HG03064 (cell line): Measurements from ENCODE around the gene PLXNA1.
A peak's percentile ranks its signal among the peaks of the same experiment; 100 is the strongest.

Experiments used
- ATAC-seq: cut with Tn5 transposase; IDR thresholded peaks from one replicate; pipeline ENCODE4 v1.9.1; 2021; ENCODE audit warnings: low read depth; ENCODE audit not compliant: unreplicated experiment

PLXNA1 gene

GRCh38 chr3:126982471-126983175 is at the start of gene PLXNA1:
TSS of gene PLXNA1 (plus strand) at chr3:126983115. CDS start at chr3:126988594, 5,479 bp downstream.
- ATAC-seq, result peak; percentile 41

DNA sequence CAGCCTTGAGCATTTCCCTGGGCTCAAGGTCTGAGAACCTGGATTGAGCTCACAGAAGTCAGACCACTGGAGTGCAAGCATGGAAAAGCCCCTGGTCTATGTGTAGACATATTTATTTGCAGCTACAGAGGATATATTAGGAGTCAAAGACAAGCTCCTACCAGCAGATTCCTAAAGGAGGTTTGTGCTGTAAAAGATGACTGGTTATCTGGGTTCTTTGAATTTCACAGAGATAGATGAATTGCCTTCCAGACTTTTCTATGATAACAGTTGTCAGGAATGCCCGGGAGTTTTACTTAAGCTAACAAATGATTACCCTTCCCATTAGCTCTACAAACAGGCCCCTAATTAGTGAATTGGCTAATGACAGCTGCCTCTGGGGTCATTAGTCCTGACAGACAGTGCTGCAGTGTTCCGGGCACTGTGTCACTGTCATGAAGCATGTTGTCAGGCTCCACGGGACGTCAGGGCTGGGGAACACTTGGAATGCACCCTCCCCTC is 48.8 kb upstream of the PLXNA1 start:
- ATAC-seq, result no peak

- ATAC-seq, result no peak
These were observed 47.9 kb upstream of the PLXNA1 start for GRCh38 chr3:126934991-126935390.

DNA sequence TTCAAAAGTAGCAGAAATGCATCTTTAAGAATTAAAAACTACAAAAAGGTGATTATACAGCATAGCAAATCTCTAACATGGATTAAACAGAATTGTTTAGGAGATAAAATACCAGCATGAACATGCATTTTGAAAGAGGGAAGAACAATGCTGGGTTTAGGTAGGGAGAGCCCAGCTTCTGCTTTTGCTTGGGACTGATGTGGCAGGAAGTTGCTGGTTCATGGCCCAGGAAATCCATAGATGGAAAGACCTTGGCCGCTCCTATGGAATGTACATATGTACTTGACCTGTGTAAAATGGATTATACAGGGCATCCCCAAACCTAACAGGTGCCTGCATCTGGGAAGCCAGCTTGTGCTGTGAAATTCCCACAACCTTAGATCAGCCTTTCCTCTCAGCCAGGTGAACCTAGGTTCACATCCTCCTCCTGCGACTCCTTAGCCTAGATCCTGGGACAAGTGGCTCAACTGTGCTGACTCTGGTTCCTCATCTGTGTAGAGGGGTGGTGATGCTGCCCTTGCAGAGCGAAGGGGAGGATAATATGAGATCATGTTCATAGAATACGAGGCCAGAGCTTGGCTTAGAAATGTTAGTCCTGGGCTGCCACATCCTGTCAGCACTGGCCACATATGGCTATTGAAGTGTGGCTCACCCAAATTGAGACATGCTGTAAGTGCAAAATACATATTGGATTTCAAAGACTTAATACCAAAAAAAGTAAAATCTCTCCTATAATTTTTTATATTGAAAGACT is 47.0 kb upstream of the PLXNA1 start:
- no peak for ATAC-seq

DNA sequence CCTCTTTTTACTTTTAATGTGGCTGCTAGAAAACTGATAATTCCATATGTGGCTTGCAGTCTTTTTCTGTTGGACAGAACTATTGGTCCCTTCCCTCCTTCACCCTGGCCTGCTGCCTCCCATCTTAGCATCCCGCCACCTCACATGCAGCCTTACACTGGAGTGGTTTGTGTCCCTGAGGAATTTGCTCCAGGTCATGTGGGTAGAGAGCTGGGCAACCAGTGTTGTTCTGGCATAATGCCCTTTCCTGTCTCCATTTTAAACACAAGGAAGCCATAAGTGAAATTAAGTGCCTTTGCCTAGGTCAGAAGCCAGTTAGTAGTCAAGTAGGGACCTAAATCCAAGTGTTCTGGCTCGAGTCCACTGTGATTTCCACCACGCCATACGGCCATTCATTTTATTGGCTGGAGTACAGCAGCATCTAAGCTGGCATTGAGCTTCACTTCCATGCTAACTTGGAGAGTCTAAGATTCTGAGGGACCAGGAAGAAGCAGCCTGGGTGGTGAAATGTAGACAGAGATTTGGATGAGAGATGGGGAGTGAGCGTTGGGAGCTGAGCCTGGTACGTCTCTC is 46.0 kb upstream of the PLXNA1 start:
- no peak for ATAC-seq

DNA sequence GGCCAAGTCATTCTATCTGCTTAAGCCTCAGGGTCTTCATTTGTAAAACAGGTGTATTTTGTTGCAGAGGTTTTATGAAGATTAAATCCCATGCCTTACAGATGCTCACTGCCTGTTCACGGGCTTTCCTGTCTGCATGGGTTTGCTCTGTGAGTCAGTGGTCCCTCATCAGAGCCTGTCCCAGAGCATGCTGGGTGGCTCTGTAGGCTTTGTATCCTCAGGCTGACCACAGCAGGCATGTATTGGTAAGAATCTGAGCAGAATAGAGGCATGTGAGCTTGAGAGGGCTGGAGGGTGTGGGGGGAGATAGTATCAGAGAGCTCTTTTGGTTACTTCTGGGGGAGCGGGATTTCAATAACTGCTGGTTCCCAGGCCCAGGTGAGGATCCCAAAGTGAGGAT is 45.4 kb upstream of the PLXNA1 start:
- no peak for ATAC-seq

DNA sequence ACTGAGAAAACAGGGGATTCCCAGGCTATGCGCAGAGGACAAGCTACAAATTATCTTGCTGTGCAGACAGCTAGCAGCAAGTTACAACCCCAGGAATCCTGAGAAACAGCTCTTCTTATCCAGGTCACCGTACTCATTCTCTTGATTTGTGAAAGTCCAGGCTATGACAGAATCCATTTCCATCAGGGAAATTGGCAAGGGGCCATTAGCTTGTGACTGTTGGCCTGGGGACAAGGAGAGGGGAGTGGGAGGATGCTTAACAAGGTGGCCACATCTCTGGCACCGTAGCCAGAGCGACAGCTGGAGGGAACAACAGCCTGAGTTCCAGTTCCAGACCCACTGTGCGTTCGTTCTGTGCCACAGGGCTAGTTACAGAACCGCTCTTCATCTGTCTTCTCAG is 44.9 kb upstream of the PLXNA1 start:
- no peak for ATAC-seq

DNA sequence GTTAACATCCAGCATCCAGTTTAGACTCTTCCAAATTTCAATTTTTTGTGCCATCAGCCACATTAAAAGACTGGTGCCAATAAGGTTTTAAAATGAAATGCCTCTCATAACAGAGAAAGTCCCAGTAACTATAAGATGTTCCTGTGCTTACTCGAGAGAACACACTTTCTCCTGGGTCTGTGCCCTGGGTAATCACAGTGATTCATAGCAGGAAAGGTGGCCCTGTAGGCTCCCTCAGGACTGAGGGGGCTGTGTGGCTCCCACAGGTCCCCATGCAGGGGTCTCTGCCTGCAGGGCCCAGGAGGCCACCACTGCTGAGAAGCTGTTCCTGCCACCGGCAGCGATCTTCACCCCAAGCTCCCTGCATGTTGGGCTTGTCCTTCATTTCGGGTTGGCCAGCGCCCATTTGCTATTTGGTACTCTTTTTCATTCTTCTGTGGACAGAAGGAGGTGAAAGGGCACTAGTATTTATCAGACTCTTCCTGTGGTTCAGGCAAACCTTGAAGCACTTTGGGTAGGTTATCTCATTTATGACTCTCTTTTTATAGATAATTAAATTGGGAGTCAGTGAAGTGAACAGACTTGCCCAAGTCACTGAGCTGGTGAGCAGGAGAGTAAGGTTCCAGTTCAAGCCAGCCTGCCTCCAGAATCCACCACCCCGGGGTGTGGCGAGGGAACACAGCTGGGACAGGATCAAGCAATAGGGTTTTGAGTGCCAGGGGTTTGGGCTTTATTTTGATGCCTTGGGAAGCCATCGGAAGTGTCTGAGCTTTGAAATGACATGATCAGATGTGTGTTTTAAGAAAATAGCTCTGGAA is 44.2 kb upstream of the PLXNA1 start:
- no peak for ATAC-seq

GRCh38 chr3:126939338-126939718 is 43.6 kb upstream of the PLXNA1 start:
- no peak for ATAC-seq

GRCh38 chr3:126939733-126940132 is 43.2 kb upstream of the PLXNA1 start:
- no peak for ATAC-seq

DNA sequence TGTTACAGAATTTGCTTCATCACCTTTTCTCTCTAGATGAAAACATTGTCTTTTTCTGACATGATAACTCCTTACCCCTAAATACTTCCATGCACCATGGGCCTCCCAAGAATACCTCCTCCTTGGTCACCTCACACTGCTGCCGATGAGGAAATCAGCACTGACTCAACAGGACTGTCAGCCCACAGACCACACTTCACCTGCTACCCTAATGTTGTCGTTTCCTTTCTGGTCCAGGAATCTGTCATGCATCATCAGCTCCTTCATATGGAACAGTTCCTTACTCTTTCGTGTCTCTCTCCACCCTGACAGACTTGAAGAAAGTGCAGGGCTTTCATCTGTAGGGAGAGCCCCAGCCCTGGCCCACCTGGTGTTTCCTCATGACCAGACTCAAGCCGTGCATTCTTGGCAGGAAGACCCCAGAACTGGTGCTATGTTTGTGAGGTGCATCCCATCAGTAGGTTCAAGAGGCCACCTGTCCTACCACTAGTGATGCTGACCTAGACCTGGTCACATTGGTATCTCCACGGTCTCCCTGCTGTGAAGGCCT is 41.1 kb upstream of the PLXNA1 start:
- ATAC-seq, result no peak

DNA sequence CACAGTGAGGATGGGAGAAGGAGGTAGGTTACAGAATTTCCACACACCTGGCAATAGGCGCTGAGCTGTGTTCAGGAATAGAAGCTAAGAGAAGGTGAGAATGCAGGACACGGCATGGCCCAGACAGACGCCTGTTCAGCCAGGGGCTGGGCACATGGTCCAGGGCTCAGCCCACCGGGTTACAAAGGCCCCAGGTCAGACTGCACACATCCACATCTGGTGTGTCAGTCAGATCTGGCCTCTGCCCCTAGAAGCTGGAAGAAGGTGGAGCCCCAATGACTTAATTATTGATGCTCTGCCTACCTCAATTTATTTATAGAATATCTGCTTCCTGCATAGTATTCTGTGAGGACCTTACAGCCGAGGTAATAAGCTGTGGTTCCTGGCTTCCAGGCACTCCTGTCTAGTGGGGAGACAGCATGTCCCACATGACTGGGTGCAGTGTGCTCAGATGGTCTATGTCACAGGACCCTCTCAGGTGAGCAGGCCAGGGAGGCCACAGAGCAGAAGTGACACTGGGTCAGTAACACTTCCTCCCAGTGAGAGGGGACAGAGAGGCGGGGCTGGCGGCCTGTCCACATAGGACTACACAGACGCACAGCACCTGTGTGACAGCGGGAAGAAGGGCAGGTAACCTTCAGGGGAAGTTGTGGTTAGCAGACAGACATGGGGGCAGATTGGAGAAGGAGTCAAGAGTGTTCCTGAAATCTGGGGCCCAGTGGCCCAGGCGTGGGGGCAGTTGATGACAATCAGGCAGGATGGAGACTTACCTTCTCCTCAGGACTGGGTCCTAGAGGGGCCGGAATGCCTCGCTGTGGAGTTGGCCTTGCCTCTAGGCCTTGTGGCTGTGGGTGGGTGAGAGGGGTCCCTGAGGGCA is 38.6 kb upstream of the PLXNA1 start:
- ATAC-seq, result no peak

- ATAC-seq, result no peak
These were observed 37.7 kb upstream of the PLXNA1 start for GRCh38 chr3:126945171-126945721.

GRCh38 chr3:126945891-126946290 is 37.0 kb upstream of the PLXNA1 start:
- no peak for ATAC-seq

DNA sequence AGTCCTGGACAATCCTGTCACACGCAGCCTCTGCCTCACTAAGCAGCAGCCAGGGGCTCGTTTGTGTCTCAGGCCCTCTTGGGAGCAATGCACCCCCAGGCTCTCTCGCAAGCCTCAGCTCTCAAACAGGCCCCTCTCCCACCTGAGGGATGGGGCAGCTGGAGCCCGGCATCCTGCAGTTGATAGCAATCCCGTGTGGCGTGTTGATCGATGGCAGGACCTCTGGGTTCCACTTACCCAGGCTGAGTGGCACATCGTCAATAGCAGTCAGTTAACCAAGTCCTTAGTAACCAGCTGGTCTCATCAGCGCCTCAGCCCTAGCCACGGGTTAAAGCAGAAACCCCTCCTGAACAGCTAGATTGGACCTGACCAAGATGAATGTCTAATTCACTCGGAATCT is 36.5 kb upstream of the PLXNA1 start:
- ATAC-seq, result no peak

- no peak for ATAC-seq
These were observed 35.5 kb upstream of the PLXNA1 start for GRCh38 chr3:126947429-126947828.

DNA sequence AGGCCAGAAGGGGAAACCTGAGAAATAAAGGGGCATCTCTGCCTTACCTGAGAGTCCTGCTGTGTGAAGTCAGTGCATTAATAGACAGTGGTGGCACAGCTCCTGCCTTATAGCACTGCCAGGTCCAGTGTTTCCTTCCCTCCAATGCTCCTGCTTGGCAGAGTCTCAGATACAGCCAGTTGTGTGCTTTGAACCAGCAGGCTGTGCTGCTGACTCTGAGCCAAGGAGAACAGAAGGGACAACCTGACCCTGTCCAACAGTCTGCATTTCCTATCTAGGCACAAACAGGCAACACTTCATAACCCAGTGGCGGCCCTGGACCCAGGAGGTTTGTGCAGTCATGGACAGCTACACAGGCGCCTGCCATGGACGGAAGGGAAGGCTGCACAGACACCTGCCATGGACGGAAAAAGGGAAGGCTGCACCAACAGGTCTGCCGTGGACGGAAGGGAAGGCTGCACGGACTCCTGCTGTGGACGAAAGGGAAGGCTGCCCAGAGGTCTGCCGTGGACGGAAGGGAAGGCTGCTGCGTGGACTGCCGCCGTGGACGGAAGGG is 33.9 kb upstream of the PLXNA1 start:
- no peak for ATAC-seq

- no peak for ATAC-seq
These were observed 31.4 kb upstream of the PLXNA1 start for GRCh38 chr3:126951561-126951960.
